ENCODE measurements around the gene ZNF501. TPM values are rescaled to one million over a fixed set of nuclear protein-coding genes. Genes with fewer than 3 reads are reported as not detected.
A peak's percentile ranks its signal among the peaks of the same experiment; 100 is the strongest.

The ZNF501 gene
- total and polyA plus RNA-seq, 2 of the 13 experiments (the other 11 are each of a cell fraction or from before 2014, with no cell fraction given) = 2.4 to 2.8 TPM

- TF ChIP-seq FUBP1 (CRISPR knock-in tag; IDR thresholded peaks at IDR 0.05; ENCODE audit: borderline replicate concordance) (no peak), TBX3 (IDR thresholded peaks at IDR 0.05; ENCODE audit: borderline replicate concordance) (no peak), ZNF552 (CRISPR knock-in tag; IDR thresholded peaks at IDR 0.05; ENCODE audit: borderline replicate concordance) (peak; percentile 79), ZNF142 (CRISPR knock-in tag; IDR thresholded peaks at IDR 0.05) (no peak; the same call in 1 of the 2 replicates), KLF16 (CRISPR knock-in tag; IDR thresholded peaks at IDR 0.05) (peak in 1 of 2 experiments; percentile 79; a peak in 2 of 4 replicates), SRY (CRISPR knock-in tag; IDR thresholded peaks at IDR 0.05) (peak; percentile 64; the same call in 1 of the 2 replicates), ZFP37 (CRISPR knock-in tag; IDR thresholded peaks at IDR 0.05; ENCODE audit: borderline replicate concordance) (0 out of 2 replicates have a peak, but pooled peaks have one; percentile 25), TFAP4 (IDR thresholded peaks at IDR 0.05; ENCODE audit: borderline replicate concordance, low read depth) (peak; percentile 66; the same call in 1 of the 2 replicates), KDM5A (IDR thresholded peaks at IDR 0.05; ENCODE audit: borderline replicate concordance, low read length) (peak; percentile 66; the same call in 1 of the 2 replicates), KLF11 (CRISPR knock-in tag; IDR thresholded peaks at IDR 0.05) (no peak), NRL (CRISPR knock-in tag; IDR thresholded peaks at IDR 0.05; ENCODE audit: borderline replicate concordance) (peak; percentile 78; the same call in 1 of the 2 replicates), ELK4 (CRISPR knock-in tag; IDR thresholded peaks at IDR 0.05; ENCODE audit: borderline replicate concordance) (no peak)
Observed at GRCh38 chr3:44729384-44729910, at the start of gene ZNF501 (continued).

Measured in HepG2 (cell line).